ENCODE results near the gene FADS1. TPM values are rescaled to one million over a fixed set of nuclear protein-coding genes. Genes with fewer than 3 reads are reported as not detected.

The FADS1 gene
- total RNA-seq, 3 donors from 2014 or later, result 8.8 to 112 (median 15.1) TPM

- Histone ChIP-seq H3K27me3 (no peaks in the 10 kb centered on the region), H3K4me1 (no peaks in the 10 kb centered on the region), H3K36me3 (no peaks in the 10 kb centered on the region), H3K27ac (no peak overlapping the region), H3K9me3 (no peaks in the 10 kb centered on the region), H3K4me3 (no peak overlapping the region)
- intact Hi-C loops (cut with DNase I; ENCODE audit: low total_unique reads), result no loop called here
- no peak for DNase-seq (ENCODE audit: low spot score in 2 of 2)
- TF ChIP-seq CTCF (IDR thresholded peaks at IDR 0.05), result no peak
These were observed 16.2 kb downstream of the FADS1 start for GRCh38 chr11:61800331-61801281.

GRCh38 chr11:61799665-61800284 is 17.0 kb downstream of the FADS1 start:
- TF ChIP-seq POLR2AphosphoS5 (IDR thresholded peaks at IDR 0.05), result no peak
- no peak for TF ChIP-seq CTCF (IDR thresholded peaks at IDR 0.05)
- Histone ChIP-seq H3K27me3 (no peaks in the 10 kb centered on the region), H3K9me3 (no peaks in the 10 kb centered on the region), H3K4me3 (no peak overlapping the region), H3K27ac (no peak overlapping the region), H3K36me3 (no peaks in the 10 kb centered on the region), H3K4me1 (no peaks in the 10 kb centered on the region)
- intact Hi-C loops (cut with DNase I; ENCODE audit: low total_unique reads), result loop anchor here (10.0 kb wide), 1 partner anchor 285 kb away; no protein-coding TSS in a partner anchor
- DNase-seq (ENCODE audit: low spot score in 2 of 2), result no peak

GRCh38 chr11:61797263-61797944 is 19.4 kb downstream of the FADS1 start:
- Histone ChIP-seq H3K4me1 (no peaks in the 10 kb centered on the region), H3K27ac (peak overlapping the region; percentile 2 to 8), H3K4me3 (no peak overlapping the region), H3K36me3 (no peaks in the 10 kb centered on the region), H3K9me3 (no peaks in the 10 kb centered on the region), H3K27me3 (no peaks in the 10 kb centered on the region)
- intact Hi-C loops (cut with DNase I; ENCODE audit: low total_unique reads), result loop anchor here (10.0 kb wide), 1 partner anchor 287 kb away; no protein-coding TSS in a partner anchor
- DNase-seq (ENCODE audit: low spot score in 2 of 2), result peak; percentile 71 to 79
- TF ChIP-seq CTCF (IDR thresholded peaks at IDR 0.05) (peak; percentile 57 to 88 (median 86)), POLR2AphosphoS5 (IDR thresholded peaks at IDR 0.05) (no peak), POLR2A (IDR thresholded peaks at IDR 0.05) (no peak)

DNA sequence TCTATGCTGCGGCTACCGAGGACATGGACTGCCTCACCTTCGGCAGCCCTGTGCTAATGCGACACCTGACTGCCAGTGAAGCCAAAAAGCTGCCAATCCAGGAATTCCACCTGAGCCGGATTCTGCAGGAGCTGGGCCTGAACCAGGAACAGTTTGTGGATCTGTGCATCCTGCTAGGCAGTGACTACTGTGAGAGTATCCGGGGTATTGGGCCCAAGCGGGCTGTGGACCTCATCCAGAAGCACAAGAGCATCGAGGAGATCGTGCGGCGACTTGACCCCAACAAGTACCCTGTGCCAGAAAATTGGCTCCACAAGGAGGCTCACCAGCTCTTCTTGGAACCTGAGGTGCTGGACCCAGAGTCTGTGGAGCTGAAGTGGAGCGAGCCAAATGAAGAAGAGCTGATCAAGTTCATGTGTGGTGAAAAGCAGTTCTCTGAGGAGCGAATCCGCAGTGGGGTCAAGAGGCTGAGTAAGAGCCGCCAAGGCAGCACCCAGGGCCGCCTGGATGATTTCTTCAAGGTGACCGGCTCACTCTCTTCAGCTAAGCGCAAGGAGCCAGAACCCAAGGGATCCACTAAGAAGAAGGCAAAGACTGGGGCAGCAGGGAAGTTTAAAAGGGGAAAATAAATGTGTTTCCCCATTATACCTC is 20.8 kb downstream of the FADS1 start:
- TF ChIP-seq POLR2AphosphoS5 (IDR thresholded peaks at IDR 0.05) (no peak), POLR2A (IDR thresholded peaks at IDR 0.05) (no peak), CTCF (IDR thresholded peaks at IDR 0.05) (no peak)
- Histone ChIP-seq H3K4me1 (no peaks in the 10 kb centered on the region), H3K4me3 (no peak overlapping the region), H3K27ac (no peak overlapping the region), H3K27me3 (no peaks in the 10 kb centered on the region), H3K36me3 (no peaks in the 10 kb centered on the region), H3K9me3 (no peaks in the 10 kb centered on the region)
- DNase-seq (ENCODE audit: low spot score in 2 of 2), result no peak
- intact Hi-C loops (cut with DNase I; ENCODE audit: low total_unique reads), result loop anchor here (10.0 kb wide), 1 partner anchor 289 kb away; no protein-coding TSS in a partner anchor
